PC-3 (cell line): ENCODE results near the gene PRKCE.

Experiments used
- EZH2 ChIP-seq: fragments of 300-600 bp; sonication (generic); IDR thresholded peaks from one replicate; pipeline ENCODE4 v1.6.1; 2017; ENCODE audit warnings: antibody characterized with exemption, mild to moderate bottlenecking, low read length; ENCODE audit not compliant: unreplicated experiment
- EZH2phosphoT487 ChIP-seq: fragments of 300-600 bp; sonication (generic); IDR thresholded peaks from 2 replicates; pipeline ENCODE4 v1.6.1; 2018; ENCODE audit warnings: mild to moderate bottlenecking, antibody characterized with exemption, low read length, borderline replicate concordance
- TF ChIP-seq, protein P1 (sequence below): fragments of 300-600 bp; sonication (generic); conservative IDR thresholded peaks from 2 replicates; pipeline ENCODE4 v1.5.1; 2017; ENCODE audit warnings: antibody characterized with exemption, low read depth, mild to moderate bottlenecking, low read length

DNA sequence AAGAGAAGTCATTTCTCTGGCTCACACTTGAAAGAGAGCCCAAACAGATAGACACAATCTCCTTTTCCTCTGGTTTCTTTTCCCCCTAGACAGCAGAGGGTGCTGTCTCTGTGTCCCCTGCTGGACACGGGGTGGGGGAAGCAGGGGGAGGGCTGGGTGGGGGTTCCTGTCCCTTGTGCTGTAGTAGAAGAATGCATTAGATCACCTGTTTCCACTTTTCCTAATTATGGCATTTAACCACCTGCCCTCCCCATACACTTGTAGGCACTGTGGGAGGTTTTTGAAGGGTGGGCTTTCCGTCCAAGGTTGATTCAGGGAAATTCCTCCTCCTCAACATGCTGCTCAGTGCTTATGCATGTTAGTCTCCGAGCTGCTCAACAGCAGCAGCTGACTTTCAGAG is 439.5 kb downstream of the PRKCE start:
- TF ChIP-seq, protein P1, sequence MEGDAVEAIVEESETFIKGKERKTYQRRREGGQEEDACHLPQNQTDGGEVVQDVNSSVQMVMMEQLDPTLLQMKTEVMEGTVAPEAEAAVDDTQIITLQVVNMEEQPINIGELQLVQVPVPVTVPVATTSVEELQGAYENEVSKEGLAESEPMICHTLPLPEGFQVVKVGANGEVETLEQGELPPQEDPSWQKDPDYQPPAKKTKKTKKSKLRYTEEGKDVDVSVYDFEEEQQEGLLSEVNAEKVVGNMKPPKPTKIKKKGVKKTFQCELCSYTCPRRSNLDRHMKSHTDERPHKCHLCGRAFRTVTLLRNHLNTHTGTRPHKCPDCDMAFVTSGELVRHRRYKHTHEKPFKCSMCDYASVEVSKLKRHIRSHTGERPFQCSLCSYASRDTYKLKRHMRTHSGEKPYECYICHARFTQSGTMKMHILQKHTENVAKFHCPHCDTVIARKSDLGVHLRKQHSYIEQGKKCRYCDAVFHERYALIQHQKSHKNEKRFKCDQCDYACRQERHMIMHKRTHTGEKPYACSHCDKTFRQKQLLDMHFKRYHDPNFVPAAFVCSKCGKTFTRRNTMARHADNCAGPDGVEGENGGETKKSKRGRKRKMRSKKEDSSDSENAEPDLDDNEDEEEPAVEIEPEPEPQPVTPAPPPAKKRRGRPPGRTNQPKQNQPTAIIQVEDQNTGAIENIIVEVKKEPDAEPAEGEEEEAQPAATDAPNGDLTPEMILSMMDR, result peak; percentile 32; the same call in 1 of the 2 replicates
- TF ChIP-seq EZH2 (no peak), EZH2phosphoT487 (no peak)
